ENCODE measurements around the gene KIAA0319L. TPM values are rescaled to one million over a fixed set of nuclear protein-coding genes. Genes with fewer than 3 reads are reported as not detected.

The KIAA0319L gene
- total and polyA plus RNA-seq, 7 donors = 8.3 to 50.4 (median 30.7) TPM

DNA sequence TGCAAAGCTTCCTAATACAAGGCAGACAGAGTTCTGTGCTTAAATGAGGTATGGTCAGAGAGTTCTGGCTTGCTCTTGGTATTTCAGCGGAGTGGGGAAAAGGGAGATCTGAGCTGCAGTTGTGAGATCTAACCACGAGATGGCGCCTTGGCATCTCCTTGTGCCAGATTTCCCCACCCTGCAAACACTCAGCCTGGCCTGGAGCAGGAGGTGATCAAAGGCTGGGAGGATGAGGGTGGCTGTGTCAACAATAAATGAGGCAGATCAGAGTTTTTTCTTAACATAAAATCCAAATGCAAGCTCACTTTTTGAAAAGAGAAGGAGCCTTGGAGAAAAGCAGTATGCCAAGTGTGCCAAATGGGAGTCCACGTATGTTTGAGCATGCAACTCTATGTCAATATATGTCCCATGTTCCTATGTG lies 11.8 kb upstream of the KIAA0319L start:
- Histone ChIP-seq H3K4me1 (peaks cover 0 to 13% (median 11%) of the 10 kb centered on the region in 4 donors), H3K9me3 (no peaks in the 10 kb centered on the region), H3K36me3 (peaks cover 0 to 10% (median 4%) of the 10 kb centered on the region in 4 donors), H3K4me3 (no peak overlapping the region), H3K27me3 (peaks cover 19 to 45% (median 38%) of the 10 kb centered on the region in 3 donors), H3K27ac (no peak overlapping the region)
- WGBS, 2 donors = 19 to 30% methylated on average over 4 of the region's 4 CpGs
- intact Hi-C loops (cut with DNase I) = loop anchor here (2.0 kb wide), 1 partner anchor 150 kb away; the partner anchor contains the start of gene C1orf216
- peak; percentile 75 for DNase-seq
- peak in 1 of 4 donors; percentile 8 for TF ChIP-seq POLR2AphosphoS5 (IDR thresholded peaks at IDR 0.05)
- TF ChIP-seq, protein P1, sequence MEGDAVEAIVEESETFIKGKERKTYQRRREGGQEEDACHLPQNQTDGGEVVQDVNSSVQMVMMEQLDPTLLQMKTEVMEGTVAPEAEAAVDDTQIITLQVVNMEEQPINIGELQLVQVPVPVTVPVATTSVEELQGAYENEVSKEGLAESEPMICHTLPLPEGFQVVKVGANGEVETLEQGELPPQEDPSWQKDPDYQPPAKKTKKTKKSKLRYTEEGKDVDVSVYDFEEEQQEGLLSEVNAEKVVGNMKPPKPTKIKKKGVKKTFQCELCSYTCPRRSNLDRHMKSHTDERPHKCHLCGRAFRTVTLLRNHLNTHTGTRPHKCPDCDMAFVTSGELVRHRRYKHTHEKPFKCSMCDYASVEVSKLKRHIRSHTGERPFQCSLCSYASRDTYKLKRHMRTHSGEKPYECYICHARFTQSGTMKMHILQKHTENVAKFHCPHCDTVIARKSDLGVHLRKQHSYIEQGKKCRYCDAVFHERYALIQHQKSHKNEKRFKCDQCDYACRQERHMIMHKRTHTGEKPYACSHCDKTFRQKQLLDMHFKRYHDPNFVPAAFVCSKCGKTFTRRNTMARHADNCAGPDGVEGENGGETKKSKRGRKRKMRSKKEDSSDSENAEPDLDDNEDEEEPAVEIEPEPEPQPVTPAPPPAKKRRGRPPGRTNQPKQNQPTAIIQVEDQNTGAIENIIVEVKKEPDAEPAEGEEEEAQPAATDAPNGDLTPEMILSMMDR (IDR thresholded peaks at IDR 0.05) = peak; percentile 27 to 79 (median 72)
- TF ChIP-seq EP300 (IDR thresholded peaks at IDR 0.05) = no peak

DNA sequence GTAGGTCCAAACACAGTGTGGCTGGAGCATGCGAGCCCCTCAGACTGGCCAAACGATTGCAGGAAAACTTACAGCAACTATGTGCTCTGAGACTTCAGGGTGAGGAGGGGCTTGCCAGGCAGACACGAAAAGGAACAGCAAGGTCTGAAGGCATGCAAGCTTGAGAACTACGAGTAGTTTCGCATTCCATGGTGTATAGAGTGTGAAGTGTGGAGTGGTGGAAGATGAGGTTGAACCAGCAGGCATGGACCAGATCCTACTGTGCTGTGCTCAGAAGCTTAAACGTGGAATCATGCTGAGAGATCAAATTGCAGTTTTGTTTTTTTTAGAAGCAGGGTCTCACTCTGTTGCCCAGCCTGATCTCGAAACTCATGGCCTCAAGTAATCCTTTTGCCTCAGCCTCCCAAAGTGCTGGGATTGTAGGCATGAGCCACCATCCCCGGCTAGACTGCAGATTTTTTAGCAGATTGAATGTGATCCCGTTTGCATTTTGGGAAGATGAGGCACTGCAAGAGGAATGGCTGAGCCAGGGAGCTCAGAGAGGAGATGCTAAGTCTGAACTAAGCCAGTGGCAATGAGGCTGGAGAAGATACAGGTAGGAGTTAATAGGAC lies 10.8 kb upstream of the KIAA0319L start:
- Histone ChIP-seq H3K36me3 (peaks cover 0 to 17% (median 5%) of the 10 kb centered on the region in 4 donors), H3K4me3 (no peak overlapping the region), H3K27me3 (peaks cover 11 to 36% (median 28%) of the 10 kb centered on the region in 3 donors), H3K9me3 (no peaks in the 10 kb centered on the region), H3K27ac (no peak overlapping the region), H3K4me1 (peaks cover 0 to 4% (median 2%) of the 10 kb centered on the region in 4 donors)
- no peak for DNase-seq
- 82 to 84% methylated on average over 9 of the region's 9 CpGs for WGBS, 2 donors
- intact Hi-C loops (cut with DNase I) = loop anchor here (2.0 kb wide), 1 partner anchor 151 kb away; the partner anchor contains the start of gene C1orf216
- TF ChIP-seq, protein P1 (IDR thresholded peaks at IDR 0.05) = no peak
- no peak for TF ChIP-seq POLR2AphosphoS5 (IDR thresholded peaks at IDR 0.05)
- no peak for TF ChIP-seq POLR2A (IDR thresholded peaks at IDR 0.05)
- no peak for TF ChIP-seq EP300 (IDR thresholded peaks at IDR 0.05)

DNA sequence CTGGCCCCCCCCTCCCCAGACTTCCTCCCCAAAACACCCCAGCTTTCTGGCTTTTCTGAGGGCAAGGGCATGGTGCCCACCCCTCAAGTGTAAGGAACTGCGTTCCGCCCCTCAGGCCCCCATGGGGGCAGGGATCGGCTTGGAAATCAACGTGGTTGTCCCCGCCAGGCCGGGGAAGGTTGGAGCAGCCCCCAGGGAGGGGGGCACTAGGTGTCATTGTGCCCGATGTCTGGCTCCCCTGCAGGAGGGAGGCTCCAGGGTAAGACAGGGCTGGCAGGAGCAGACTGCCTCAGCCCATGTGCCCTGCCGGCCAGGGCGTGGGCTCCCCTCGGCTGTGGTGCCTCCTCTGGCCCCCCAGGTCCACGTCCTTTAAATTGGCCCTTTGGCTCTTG lies 8.5 kb upstream of the KIAA0319L start:
- 94% methylated on average over 11 of the region's 11 CpGs for WGBS, 2 donors
- Histone ChIP-seq H3K27ac (no peak overlapping the region), H3K9me3 (no peaks in the 10 kb centered on the region), H3K36me3 (peaks cover 0 to 33% (median 7%) of the 10 kb centered on the region in 4 donors), H3K27me3 (peaks cover 0 to 13% (median 7%) of the 10 kb centered on the region in 3 donors), H3K4me1 (peaks cover 0 to 11% (median 10%) of the 10 kb centered on the region in 4 donors), H3K4me3 (no peak overlapping the region)
- DNase-seq = no peak
- intact Hi-C loops (cut with DNase I) = no loop called here
- TF ChIP-seq, protein P1 (IDR thresholded peaks at IDR 0.05) = no peak
- TF ChIP-seq POLR2A (IDR thresholded peaks at IDR 0.05) (no peak), EP300 (IDR thresholded peaks at IDR 0.05) (no peak), POLR2AphosphoS5 (IDR thresholded peaks at IDR 0.05) (no peak)

DNA sequence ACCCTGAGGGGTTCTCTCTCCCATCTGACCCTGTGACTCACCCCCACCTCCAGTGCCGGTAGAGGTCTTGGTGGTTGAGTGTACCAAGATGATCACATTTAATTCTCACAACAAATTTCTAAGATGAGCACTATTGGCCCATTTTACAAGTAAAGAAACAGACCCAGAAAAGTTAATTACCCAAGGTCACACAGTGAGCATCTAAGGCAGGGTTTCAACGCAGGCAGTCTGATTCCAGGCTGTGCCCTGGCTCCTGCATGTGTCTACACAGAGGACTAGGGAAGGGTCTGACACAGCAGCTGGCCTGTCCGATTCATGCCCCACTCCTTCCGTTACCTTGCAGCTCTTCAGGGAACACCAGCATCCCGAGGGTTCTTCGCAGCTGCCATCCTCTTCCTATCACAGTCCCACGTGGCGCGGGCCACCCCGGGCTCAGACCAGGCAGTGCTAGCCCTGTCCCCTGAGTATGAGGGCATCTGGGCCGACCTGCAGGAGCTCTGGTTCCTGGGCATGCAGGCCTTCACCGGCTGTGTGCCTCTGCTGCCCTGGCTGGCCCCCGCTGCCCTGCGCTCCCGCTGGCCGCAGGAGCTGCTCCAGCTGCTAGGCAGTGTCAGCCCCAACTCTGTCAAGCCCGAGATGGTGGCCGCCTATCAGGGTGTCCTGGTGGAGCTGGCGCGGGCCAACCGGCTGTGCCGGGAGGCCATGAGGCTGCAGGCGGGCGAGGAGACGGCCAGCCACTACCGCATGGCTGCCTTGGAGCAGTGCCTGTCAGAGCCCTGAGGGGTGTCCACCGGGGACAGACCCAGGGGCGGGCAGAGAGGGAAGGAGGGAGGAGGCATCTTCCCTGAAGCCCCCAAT lies 7.9 kb upstream of the KIAA0319L start:
- TF ChIP-seq EP300 (IDR thresholded peaks at IDR 0.05) = no peak
- TF ChIP-seq, protein P1 (IDR thresholded peaks at IDR 0.05) = peak in 1 of 4 experiments; percentile 33
- no peak for TF ChIP-seq POLR2A (IDR thresholded peaks at IDR 0.05)
- H3K27ac ChIP-seq = no peak overlapping the region
- H3K4me1 ChIP-seq = peaks cover 0 to 17% (median 16%) of the 10 kb centered on the region in 4 donors
- WGBS, 2 donors = 87 to 93% methylated on average over 28 of the region's 28 CpGs
- peaks cover 0 to 33% (median 7%) of the 10 kb centered on the region in 4 donors for H3K36me3 ChIP-seq
- peaks cover 0 to 7% (median 2%) of the 10 kb centered on the region in 3 donors for H3K27me3 ChIP-seq
- intact Hi-C loops (cut with DNase I) = loop anchor here (1.0 to 5.0 kb wide), 2 partner anchors 114 to 207 kb away; no protein-coding TSS in a partner anchor
- H3K4me3 ChIP-seq = no peak overlapping the region
- no peaks in the 10 kb centered on the region for H3K9me3 ChIP-seq
- no peak for DNase-seq

Measured in sigmoid colon (tissue), 7 donors.